ENCODE results near the gene PRKAG2.

GRCh38 chr7:151866028-151866427 is 10.9 kb downstream of the PRKAG2 start:
- no peak for TF ChIP-seq CTCF (IDR thresholded peaks at IDR 0.05)
- TF ChIP-seq POLR2A (IDR thresholded peaks at IDR 0.05) = no peak
